Keratinocyte (primary cell): Measurements from ENCODE around the gene COG4. TPM values are rescaled to one million over a fixed set of nuclear protein-coding genes. Genes with fewer than 3 reads are reported as not detected.
A peak's percentile ranks its signal among the peaks of the same experiment; 100 is the strongest.

Experiments used
- DNase-seq: peaks from one replicate; pipeline ENCODE4 v3.0.0-alpha.2; 2011; ENCODE audit warnings: low read depth, missing footprints, low spot score
- FAIRE-seq: peaks from 2 replicates; lab custom pipeline; 2011; peaks lifted over from hg19 to GRCh38; lab: Jason Lieb, UNC
- H2AFZ ChIP-seq: 2 replicates; pipeline ENCODE4 v1.6.0; 2012; ENCODE audit warnings: low read length, control low read depth, inconsistent platforms; ENCODE audit not compliant: control insufficient read depth
- H3K27ac ChIP-seq: 2 replicates; pipeline ENCODE4 v1.5.1; 2011; ENCODE audit warnings: low read length; ENCODE audit not compliant: control insufficient read depth, insufficient read depth
- H3K27me3 ChIP-seq: 3 replicates; pipeline ENCODE4 v1.6.0; 2011; ENCODE audit warnings: low read length; ENCODE audit not compliant: control insufficient read depth, insufficient read depth; ENCODE audit errors: extremely low read depth
- H3K36me3 ChIP-seq, 2 experiments: 2 replicates in 1 of 2; 3 replicates in 1 of 2; pipeline ENCODE4 v1.5.1; 2011; ENCODE audit warnings: low read length in 2 of 2, mild to moderate bottlenecking in 1 of 2; ENCODE audit not compliant: control insufficient read depth in 2 of 2, insufficient read depth in 2 of 2; ENCODE audit errors: extremely low read depth in 1 of 2
- H3K4me1 ChIP-seq: 3 replicates; pipeline ENCODE4 v1.5.1; 2011; ENCODE audit warnings: low read length; ENCODE audit not compliant: control insufficient read depth, insufficient read depth; ENCODE audit errors: extremely low read depth
- H3K4me2 ChIP-seq: 3 replicates; pipeline ENCODE4 v1.6.0; 2011; ENCODE audit warnings: low read depth, low read length; ENCODE audit not compliant: control insufficient read depth, insufficient read depth; ENCODE audit errors: extremely low read depth
- H3K4me3 ChIP-seq, 3 experiments: fragments of 200-600 bp in 1 of 3; sonication (generic) in 1 of 3; 2 replicates in 2 of 3; 3 replicates in 1 of 3; pipeline ENCODE4 v1.5.1; 2011 to 2016; ENCODE audit warnings: low read length in 3 of 3, mild to moderate bottlenecking in 3 of 3, control low read depth in 2 of 3, inconsistent platforms in 1 of 3, low read depth in 1 of 3, mixed read lengths in 1 of 3, mixed run types in 1 of 3, moderate library complexity in 1 of 3; ENCODE audit not compliant: control insufficient read depth in 2 of 3, insufficient read depth in 2 of 3; ENCODE audit errors: extremely low read depth in 1 of 3
- H3K79me2 ChIP-seq: 2 replicates; pipeline ENCODE4 v1.6.0; 2012; ENCODE audit warnings: low read length; ENCODE audit not compliant: control insufficient read depth, insufficient read depth
- H3K9ac ChIP-seq: 3 replicates; pipeline ENCODE4 v1.6.0; 2011; ENCODE audit warnings: low read length; ENCODE audit not compliant: control insufficient read depth, insufficient read depth; ENCODE audit errors: extremely low read depth
- H3K9me1 ChIP-seq: 3 replicates; pipeline ENCODE4 v1.6.0; 2011; ENCODE audit warnings: low read length; ENCODE audit not compliant: control insufficient read depth, insufficient read depth; ENCODE audit errors: extremely low read depth
- H3K9me3 ChIP-seq: 2 replicates; pipeline ENCODE4 v1.5.1; 2012; ENCODE audit warnings: low read depth, low read length; ENCODE audit not compliant: control insufficient read depth
- H4K20me1 ChIP-seq: 3 replicates; pipeline ENCODE4 v1.6.0; 2011; ENCODE audit warnings: low read length; ENCODE audit not compliant: control insufficient read depth, insufficient read depth; ENCODE audit errors: extremely low read depth
- CTCF ChIP-seq, 3 experiments: IDR thresholded peaks in 1 of 3; conservative IDR thresholded peaks in 1 of 3; optimal IDR thresholded peaks in 1 of 3; 2 replicates in 2 of 3; 3 replicates in 1 of 3; pipeline versions ENCODE3 to v1.5.1; 2011; ENCODE audit warnings: low read length in 3 of 3, mild to moderate bottlenecking in 3 of 3, moderate library complexity in 2 of 3, control low read depth in 1 of 3, inconsistent platforms in 1 of 3; ENCODE audit not compliant: insufficient read depth in 2 of 3; ENCODE audit errors: extremely low read depth in 1 of 3
- EZH2 ChIP-seq: IDR thresholded peaks from one replicate; pipeline ENCODE4 v1.6.1; 2012; ENCODE audit warnings: inconsistent platforms, mild to moderate bottlenecking, low read length, moderate library complexity
- dilution Hi-C: fragments of 300-500 bp; cut with MboI; formaldehyde crosslinking; loops from one replicate; pipeline ENCODE4 v1.7.0; 2020; ENCODE audit warnings: low sequenced_read_pairs; ENCODE audit not compliant: extremely low pct_ligation_motif_present
- polyA plus RNA-seq, 5 experiments: library from polyadenylated mRNA; depleted of rRNA in 3 of 5; stranded (reverse) in 3 of 5; stranded (forward) in 1 of 5; unstranded in 1 of 5; fragments of >200 nt; gene quantifications; 1 replicate in 1 of 5; 2 replicates in 3 of 5; 3 replicates in 1 of 5; pipeline versions ENCODE4 v1.2.1 to v1.2.3, GENCODE V29; 2011 to 2012; ENCODE audit warnings: missing spikeins in 2 of 5, low read depth in 1 of 5, low replicate concordance in 1 of 5

COG4 gene
- polyA plus RNA-seq, 1 donor (not counting 4 experiments of a cell fraction or from before 2014, with no cell fraction given) = 38.9 TPM

- Histone ChIP-seq H3K4me2 (no peak overlapping the region), H3K36me3 (peaks cover 0 to 7% of the 10 kb centered on the region in 2 experiments), H3K27me3 (no peaks in the 10 kb centered on the region), H3K9me3 (no peaks in the 10 kb centered on the region), H4K20me1 (no peaks in the 10 kb centered on the region), H3K4me3 (no peak overlapping the region), H3K4me1 (peaks cover 35% of the 10 kb centered on the region), H3K9me1 (no peaks in the 10 kb centered on the region), H3K9ac (no peak overlapping the region), H2AFZ (no peak overlapping the region), H3K27ac (no peak overlapping the region), H3K79me2 (no peaks in the 10 kb centered on the region)
- DNase-seq (no peak), FAIRE-seq (no peak)
- TF ChIP-seq EZH2 (no peak), CTCF (optimal IDR thresholded peaks at IDR 0.05 in 1 of 3, IDR thresholded peaks at IDR 0.05 in 1 of 3, conservative IDR thresholded peaks at IDR 0.05 in 1 of 3; ENCODE audit: extremely low read depth in 1 of 3, insufficient read depth in 2 of 3, low read length in 3 of 3) (peak in 1 of 3 experiments; percentile 29)
- dilution Hi-C loops = no loop called here
These were observed 49.7 kb downstream of the COG4 start for GRCh38 chr16:70473446-70474319.

GRCh38 chr16:70472786-70473433 is 50.4 kb downstream of the COG4 start:
- H3K9me1 ChIP-seq = no peaks in the 10 kb centered on the region
- H3K4me3 ChIP-seq = no peak overlapping the region
- H3K4me2 ChIP-seq = no peak overlapping the region
- FAIRE-seq (no peak), DNase-seq (no peak)
- H3K9ac ChIP-seq = no peak overlapping the region
- dilution Hi-C loops = no loop called here
- H4K20me1 ChIP-seq = no peaks in the 10 kb centered on the region
- H3K36me3 ChIP-seq = peaks cover 0 to 4% of the 10 kb centered on the region in 2 experiments
- no peaks in the 10 kb centered on the region for H3K27me3 ChIP-seq
- no peak overlapping the region for H3K27ac ChIP-seq
- no peaks in the 10 kb centered on the region for H3K9me3 ChIP-seq
- TF ChIP-seq CTCF (optimal IDR thresholded peaks at IDR 0.05 in 1 of 3, IDR thresholded peaks at IDR 0.05 in 1 of 3, conservative IDR thresholded peaks at IDR 0.05 in 1 of 3; ENCODE audit: extremely low read depth in 1 of 3, insufficient read depth in 2 of 3, low read length in 3 of 3) (no peak), EZH2 (no peak)
- H3K79me2 ChIP-seq = no peaks in the 10 kb centered on the region
- peaks cover 28% of the 10 kb centered on the region for H3K4me1 ChIP-seq
- no peak overlapping the region for H2AFZ ChIP-seq
